BLaER1 (cell line): ENCODE data around the gene MICAL1.

Experiments
- H3K27ac ChIP-seq: shearing (Covaris generic); formaldehyde crosslinking; 2 replicates; pipeline ENCODE4 v1.8.1; 2022
- H3K27me3 ChIP-seq: shearing (Covaris generic); formaldehyde crosslinking; 2 replicates; pipeline ENCODE4 v1.8.1; 2022
- H3K36me3 ChIP-seq: shearing (Covaris generic); formaldehyde crosslinking; 2 replicates; pipeline ENCODE4 v1.8.1; 2022
- H3K4me1 ChIP-seq: shearing (Covaris generic); formaldehyde crosslinking; 2 replicates; pipeline ENCODE4 v1.8.1; 2022
- H3K4me2 ChIP-seq: shearing (Covaris generic); formaldehyde crosslinking; 2 replicates; pipeline ENCODE4 v1.8.1; 2022
- H3K4me3 ChIP-seq: shearing (Covaris generic); formaldehyde crosslinking; 2 replicates; pipeline ENCODE4 v1.8.1; 2022
- H3K9ac ChIP-seq: shearing (Covaris generic); formaldehyde crosslinking; 2 replicates; pipeline ENCODE4 v1.8.1; 2022
- H3K9me3 ChIP-seq: shearing (Covaris generic); formaldehyde crosslinking; 2 replicates; pipeline ENCODE4 v1.8.1; 2022
- H4K20me1 ChIP-seq: shearing (Covaris generic); formaldehyde crosslinking; 2 replicates; pipeline ENCODE4 v1.8.1; 2022
- Cebpa-rat ChIP-seq: shearing (Covaris generic); IDR thresholded peaks from 2 replicates; pipeline ENCODE4 v1.8.1; 2022

The MICAL1 gene

DNA sequence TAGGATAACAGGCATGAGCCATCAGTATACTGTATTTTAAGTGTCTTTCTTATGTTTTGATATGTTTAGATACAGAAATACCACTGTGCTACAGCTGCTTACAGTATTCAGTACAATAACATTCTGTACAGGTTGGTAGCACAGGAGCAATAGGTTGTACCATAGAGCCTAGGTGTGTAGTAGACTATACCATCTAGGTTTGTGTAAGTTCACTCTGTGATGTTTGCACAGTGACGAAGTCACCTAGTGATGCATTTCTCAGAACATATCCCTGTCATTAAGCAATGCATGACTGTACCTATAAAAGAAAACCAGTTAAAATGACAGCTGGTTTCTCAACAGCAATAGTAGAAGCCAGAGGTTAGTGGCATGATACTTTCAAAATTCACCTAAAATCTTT is 30.5 kb upstream of the MICAL1 start:
- Histone ChIP-seq H3K4me3 (no peak overlapping the region), H3K27me3 (no peaks in the 10 kb centered on the region), H3K9ac (no peak overlapping the region), H3K27ac (no peak overlapping the region), H3K36me3 (peaks cover 9% of the 10 kb centered on the region), H4K20me1 (peaks cover 13% of the 10 kb centered on the region), H3K4me1 (peaks cover 29% of the 10 kb centered on the region), H3K4me2 (no peak overlapping the region), H3K9me3 (no peaks in the 10 kb centered on the region)
- TF ChIP-seq Cebpa-rat = no peak

DNA sequence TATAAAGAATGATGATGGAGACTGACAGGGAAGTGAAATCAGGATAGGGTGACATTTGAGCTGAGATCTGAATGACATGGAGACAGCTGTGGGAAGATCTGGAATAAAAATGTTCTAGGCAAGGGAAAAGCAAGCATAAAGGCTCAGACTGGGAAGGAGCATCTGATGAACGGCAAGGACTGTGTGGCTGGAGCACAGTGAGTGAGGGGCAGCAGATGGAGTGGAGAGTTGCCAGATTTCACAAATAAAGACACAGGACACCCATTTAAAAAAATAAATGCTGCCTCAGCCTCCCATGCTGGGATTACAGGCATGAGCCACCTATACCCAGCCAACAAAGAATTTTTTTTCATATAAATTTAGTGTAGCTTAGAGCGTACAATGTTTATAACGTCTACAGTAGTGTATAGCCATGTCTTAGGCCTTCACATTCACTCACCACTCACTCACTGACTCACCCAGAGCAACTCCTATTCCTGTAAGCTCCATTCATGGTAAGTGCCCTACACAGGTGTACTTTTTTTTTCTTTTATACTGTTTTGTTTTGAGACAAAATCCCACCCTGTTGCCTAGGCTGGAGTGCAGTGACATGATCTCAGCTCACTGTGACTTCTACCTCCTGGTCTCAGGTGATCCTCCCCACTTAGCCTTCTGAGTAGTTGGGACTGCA is 29.8 kb upstream of the MICAL1 start:
- H3K4me3 ChIP-seq = no peak overlapping the region
- H3K9me3 ChIP-seq = no peaks in the 10 kb centered on the region
- H3K4me1 ChIP-seq = peaks cover 29% of the 10 kb centered on the region
- no peak overlapping the region for H3K9ac ChIP-seq
- no peaks in the 10 kb centered on the region for H3K27me3 ChIP-seq
- H3K27ac ChIP-seq = no peak overlapping the region
- H3K4me2 ChIP-seq = no peak overlapping the region
- TF ChIP-seq Cebpa-rat = no peak
- H4K20me1 ChIP-seq = peaks cover 19% of the 10 kb centered on the region
- peaks cover 16% of the 10 kb centered on the region for H3K36me3 ChIP-seq

DNA sequence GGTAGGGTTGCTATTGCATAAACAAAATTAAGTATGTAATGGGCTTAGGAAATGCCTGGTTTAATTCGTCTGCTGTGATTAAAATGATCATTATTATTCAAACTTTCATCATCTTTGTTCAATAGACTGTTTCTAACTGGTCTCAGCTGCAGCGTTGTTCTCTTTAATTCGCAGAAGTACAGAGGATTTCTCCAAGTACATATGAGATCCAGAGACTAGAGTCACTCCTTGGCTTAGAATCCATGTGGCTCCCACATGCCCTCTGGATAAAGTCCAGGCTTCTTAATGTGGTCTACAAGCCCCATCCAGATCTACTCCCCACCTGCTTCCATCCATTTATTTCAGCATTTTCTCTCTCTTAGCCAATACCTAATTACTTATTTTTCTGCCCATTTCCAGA is 28.6 kb upstream of the MICAL1 start:
- Histone ChIP-seq H3K9ac (no peak overlapping the region), H3K36me3 (peaks cover 25% of the 10 kb centered on the region), H4K20me1 (peaks cover 32% of the 10 kb centered on the region), H3K27me3 (no peaks in the 10 kb centered on the region), H3K4me1 (peaks cover 36% of the 10 kb centered on the region), H3K9me3 (no peaks in the 10 kb centered on the region), H3K27ac (no peak overlapping the region), H3K4me2 (peak overlapping the region; percentile 84), H3K4me3 (peak overlapping the region; percentile 62; the same call in 1 of the 2 replicates)
- no peak for TF ChIP-seq Cebpa-rat

DNA sequence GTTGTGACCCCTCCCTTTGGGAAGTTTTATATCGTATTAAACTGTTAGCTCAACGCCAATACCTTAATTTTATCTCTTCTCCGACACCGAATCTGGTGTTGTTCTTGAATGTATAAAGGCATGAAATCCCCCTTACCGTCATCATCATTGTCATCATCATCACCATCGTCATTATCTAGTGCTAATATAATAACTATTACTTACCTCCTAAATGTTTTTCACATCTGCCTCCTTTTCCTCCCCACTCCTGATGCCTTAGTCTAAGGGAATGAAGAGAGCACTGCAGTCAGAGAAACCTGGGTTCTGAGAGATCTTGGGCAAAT is 28.1 kb upstream of the MICAL1 start:
- peaks cover 40% of the 10 kb centered on the region for H3K4me1 ChIP-seq
- TF ChIP-seq Cebpa-rat = no peak
- no peaks in the 10 kb centered on the region for H3K27me3 ChIP-seq
- H3K36me3 ChIP-seq = peaks cover 27% of the 10 kb centered on the region
- peak overlapping the region; percentile 62 for H3K4me3 ChIP-seq
- peaks cover 36% of the 10 kb centered on the region for H4K20me1 ChIP-seq
- peak overlapping the region; percentile 84 for H3K4me2 ChIP-seq
- no peak overlapping the region; the same call in 1 of the 2 replicates for H3K9ac ChIP-seq
- H3K9me3 ChIP-seq = no peaks in the 10 kb centered on the region
- no peak overlapping the region for H3K27ac ChIP-seq

DNA sequence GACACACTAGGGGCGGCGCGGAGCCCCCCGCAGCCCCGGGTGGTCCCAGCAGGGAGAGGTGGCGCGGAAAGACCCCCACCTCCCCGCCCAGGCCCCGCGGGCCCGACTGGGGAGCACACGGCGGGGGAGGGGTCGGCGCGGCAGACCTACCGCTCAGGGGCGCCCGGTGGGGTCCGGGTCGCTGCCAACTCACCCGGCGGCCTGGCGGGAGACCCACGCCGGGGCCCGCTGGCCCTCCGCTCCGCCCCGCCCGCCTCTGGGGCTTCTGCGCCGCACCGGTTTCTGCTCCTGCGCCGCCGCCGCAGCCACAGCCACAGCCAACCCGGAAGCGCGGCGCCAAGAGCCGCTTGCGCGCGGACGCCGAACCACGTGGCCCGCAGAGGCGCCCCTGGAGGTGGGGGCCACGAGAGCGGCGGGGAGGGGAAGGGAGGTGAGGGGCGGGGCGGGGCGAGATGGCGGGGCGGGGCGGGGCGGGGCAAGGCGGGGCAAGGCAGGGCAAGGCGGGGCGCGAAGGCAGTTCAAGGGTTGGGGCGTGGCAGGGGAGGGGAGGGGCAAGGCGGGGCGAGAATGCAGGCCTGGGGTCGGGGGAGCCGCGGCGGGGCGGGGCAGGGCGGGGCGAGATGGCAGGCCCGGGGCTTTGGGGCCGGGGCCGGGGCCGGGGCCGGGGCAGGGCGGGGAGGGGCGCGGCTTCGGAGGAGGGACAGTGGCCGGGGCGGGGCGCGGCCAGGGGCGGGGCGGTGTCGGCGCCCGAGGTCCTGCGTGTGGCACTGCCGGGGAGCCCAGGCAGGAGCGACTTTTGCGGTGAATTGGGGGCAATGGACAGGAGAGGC is 27.5 kb upstream of the MICAL1 start, which contains the start of gene ZBTB24:
Gene ZBTB24 (minus strand): TSS at position 315 of the 830 bp plus-strand sequence. CDS start 1,193 bp downstream, outside the sequence.
- Histone ChIP-seq H3K4me3 (peak within 1 kb of the TSS; percentile 82), H3K27ac (peak within 1 kb of the TSS; percentile 90), H3K4me1 (peaks cover 46% of the 10 kb centered on the region), H3K9me3 (no peaks in the 10 kb centered on the region), H3K9ac (peak within 1 kb of the TSS; percentile 89), H3K4me2 (peak within 1 kb of the TSS; percentile 84), H3K27me3 (no peaks in the 10 kb centered on the region), H4K20me1 (peaks cover 42% of the 10 kb centered on the region), H3K36me3 (peaks cover 33% of the 10 kb centered on the region)
- TF ChIP-seq Cebpa-rat = no peak

DNA sequence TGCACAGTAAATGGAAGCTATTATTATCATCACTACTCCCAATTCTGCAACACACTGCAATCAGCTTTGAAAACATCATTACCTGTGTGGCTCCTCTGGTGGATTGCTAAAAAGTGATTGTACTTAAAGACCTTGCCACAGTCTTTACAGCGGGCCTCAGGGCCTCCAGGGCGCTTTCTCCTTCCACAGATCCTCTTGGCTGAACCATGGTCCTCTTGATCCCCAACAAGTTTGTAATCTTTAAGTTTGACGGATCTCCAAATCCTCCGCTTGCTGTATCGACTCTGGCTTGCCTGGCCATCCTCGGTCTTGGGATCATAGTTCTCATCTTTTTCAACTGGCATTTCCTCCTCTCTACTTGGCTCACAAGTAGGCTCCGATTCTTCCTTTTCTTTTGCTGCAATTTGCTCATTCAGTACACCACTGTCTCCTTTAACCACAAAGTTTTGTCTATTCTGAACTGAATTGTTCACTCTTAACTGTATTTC is 25.5 kb upstream of the MICAL1 start:
- Histone ChIP-seq H3K27me3 (no peaks in the 10 kb centered on the region), H3K27ac (no peak overlapping the region), H3K4me2 (peak overlapping the region; percentile 82), H3K9me3 (no peaks in the 10 kb centered on the region), H3K4me1 (peaks cover 62% of the 10 kb centered on the region), H4K20me1 (peaks cover 63% of the 10 kb centered on the region), H3K36me3 (peaks cover 54% of the 10 kb centered on the region), H3K4me3 (peak overlapping the region; percentile 33), H3K9ac (no peak overlapping the region)
- TF ChIP-seq Cebpa-rat = no peak

DNA sequence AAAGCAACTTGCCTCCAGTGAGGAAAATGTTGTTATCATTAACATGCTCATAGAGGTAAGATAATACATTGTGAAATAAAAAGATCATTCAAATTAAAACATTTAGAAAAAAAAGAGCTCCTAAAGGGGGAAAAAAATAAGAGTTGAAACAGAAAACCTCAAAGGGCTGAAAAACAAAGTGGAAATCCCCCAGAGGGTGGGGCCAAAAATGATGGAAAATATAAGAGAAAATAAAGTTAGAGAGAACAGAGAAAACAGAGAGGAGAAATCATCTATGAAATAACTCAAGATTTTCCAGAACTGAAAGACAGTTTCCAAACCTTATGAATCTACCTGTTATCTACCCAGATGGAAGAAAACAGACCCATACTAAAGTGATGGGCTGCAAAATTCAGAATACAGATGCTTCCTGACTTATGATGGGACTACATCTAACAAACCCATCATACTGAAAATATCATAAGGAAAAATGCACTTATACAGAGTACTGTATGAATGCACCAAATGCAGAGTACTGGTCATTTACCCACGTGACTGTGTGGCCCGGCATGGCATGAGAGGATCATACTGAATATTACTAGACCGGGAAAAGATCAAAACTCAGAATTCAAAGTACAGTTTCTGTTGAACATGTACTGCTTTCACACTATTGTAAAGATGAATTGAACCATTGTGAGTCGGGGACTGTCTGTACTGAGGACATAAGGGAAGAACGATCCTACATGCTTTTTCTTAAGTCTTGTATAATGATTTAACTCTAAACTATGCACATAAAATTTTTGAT is 23.5 kb upstream of the MICAL1 start:
- H3K36me3 ChIP-seq = peaks cover 74% of the 10 kb centered on the region
- H4K20me1 ChIP-seq = peaks cover 81% of the 10 kb centered on the region
- peaks cover 62% of the 10 kb centered on the region for H3K4me1 ChIP-seq
- no peak for TF ChIP-seq Cebpa-rat
- no peak overlapping the region for H3K9ac ChIP-seq
- no peaks in the 10 kb centered on the region for H3K9me3 ChIP-seq
- peak overlapping the region; percentile 82 for H3K4me2 ChIP-seq
- H3K4me3 ChIP-seq = peak overlapping the region; percentile 26; the same call in 1 of the 2 replicates
- H3K27ac ChIP-seq = no peak overlapping the region
- H3K27me3 ChIP-seq = no peaks in the 10 kb centered on the region

DNA sequence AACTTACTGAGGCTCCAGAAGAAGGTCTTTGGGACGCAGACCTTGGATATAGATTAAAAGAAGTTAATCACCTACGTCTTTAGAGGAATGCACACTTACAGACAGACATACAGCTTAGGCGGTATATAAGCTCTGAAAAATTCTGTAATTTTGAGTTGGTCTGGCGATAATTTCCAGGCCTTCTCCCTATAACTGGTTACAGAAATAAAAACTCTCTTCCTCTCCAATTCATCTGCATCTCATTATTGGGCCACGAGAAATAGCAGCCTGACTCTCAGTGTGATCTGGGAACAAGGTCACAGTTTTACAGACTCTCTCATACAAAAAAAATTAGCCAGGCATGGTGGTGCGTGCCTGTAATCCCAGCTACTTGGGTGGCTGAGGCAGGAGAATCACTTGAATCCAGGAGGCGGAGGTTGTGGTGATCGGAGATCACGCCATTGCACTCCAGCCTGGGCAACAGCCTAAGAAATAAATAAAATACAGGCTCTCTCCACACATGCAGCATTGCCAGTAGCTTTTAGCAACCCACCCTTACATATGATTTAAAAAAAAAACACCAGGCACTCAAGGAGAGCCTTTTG is 22.7 kb upstream of the MICAL1 start:
- Histone ChIP-seq H3K4me2 (peak overlapping the region; percentile 82), H3K36me3 (peaks cover 81% of the 10 kb centered on the region), H3K27ac (no peak overlapping the region), H3K27me3 (no peaks in the 10 kb centered on the region), H4K20me1 (peaks cover 88% of the 10 kb centered on the region), H3K9ac (no peak overlapping the region), H3K4me3 (peak overlapping the region; percentile 26; the same call in 1 of the 2 replicates), H3K4me1 (peaks cover 60% of the 10 kb centered on the region), H3K9me3 (no peaks in the 10 kb centered on the region)
- TF ChIP-seq Cebpa-rat = no peak

DNA sequence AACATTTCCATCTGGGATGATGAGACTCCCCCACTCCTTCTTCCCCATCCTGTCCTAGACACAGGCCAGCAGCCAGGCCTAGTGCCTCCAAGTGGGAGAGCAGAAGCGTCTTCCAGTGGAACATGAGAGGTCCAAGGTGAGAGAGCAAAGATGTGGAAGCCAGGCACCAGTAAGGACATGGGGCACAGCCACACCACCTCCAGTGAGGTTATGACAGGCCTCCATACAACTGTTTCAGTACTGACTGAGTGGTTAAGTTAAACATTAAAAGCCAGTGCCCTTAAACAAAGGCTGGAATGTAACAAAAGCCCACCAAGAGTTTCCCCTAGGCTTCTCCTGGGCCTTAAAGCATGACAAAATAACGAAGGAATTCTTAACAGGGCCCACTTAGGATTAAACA is 22.2 kb upstream of the MICAL1 start:
- no peak for TF ChIP-seq Cebpa-rat
- Histone ChIP-seq H4K20me1 (peaks cover 94% of the 10 kb centered on the region), H3K9me3 (no peaks in the 10 kb centered on the region), H3K36me3 (peaks cover 87% of the 10 kb centered on the region), H3K27me3 (no peaks in the 10 kb centered on the region), H3K4me2 (peak overlapping the region; percentile 82), H3K9ac (no peak overlapping the region), H3K4me3 (no peak overlapping the region), H3K4me1 (peaks cover 66% of the 10 kb centered on the region), H3K27ac (no peak overlapping the region)
